Retinal pigment epithelial cell (primary cell): ENCODE measurements around the gene PRAC1.

Experiments
- DNase-seq: peaks from one replicate; pipeline ENCODE4 v3.0.0-alpha.2; 2010; ENCODE audit warnings: low read depth
- H3K4me3 ChIP-seq: 2 replicates; pipeline ENCODE4 v1.5.1; 2011; ENCODE audit warnings: mild to moderate bottlenecking, low read length, control low read depth, moderate library complexity
- TF ChIP-seq, protein P1 (sequence below): conservative IDR thresholded peaks from 2 replicates; pipeline ENCODE4 v1.5.1; 2011; ENCODE audit warnings: low read depth, low read length, control low read depth, inconsistent platforms

Gene PRAC1

DNA sequence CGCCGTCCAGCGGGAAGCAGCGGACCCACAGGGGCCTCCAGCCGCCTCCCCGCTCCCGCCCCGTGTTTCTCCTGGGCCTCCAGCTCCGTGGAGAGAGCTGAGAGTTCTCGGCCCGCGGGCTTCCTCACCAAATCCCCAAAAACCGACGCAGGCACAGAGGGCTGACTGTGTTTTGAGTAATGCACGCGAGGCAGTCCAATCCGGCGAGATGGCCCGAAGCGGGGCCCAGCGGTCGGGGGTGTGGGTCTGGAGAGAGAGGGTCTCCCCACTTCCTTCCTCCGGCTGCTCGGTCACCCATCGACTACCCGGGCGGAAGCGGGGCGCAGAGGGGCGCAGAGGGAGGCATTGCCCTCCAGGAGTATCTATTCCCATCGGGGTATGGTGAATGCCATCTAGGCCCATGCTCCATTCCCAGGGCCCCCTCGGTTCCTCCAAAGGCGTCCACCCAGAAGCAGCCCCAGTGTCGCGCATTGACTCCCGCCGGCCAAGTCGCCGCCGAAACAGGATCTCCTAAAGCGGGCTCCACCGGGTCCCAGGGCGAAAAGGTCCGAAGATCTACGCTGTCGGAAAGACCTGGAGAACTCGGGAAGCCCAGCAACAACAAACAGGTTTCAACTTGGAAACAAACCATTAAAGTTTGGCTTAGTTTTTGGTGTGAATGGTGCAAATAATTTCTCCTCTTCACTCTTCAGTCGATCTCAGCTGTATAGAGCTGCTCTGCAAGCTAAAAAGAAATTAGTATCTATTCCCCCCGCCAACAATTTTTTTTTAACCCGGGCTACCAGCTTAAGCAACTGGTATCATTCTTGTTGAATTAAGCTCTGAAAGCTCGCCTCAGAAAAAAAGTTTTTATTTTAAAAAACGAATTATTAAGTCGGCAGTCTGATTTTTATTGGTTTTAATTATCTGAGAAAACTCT is 25.4 kb upstream of the PRAC1 start:
- H3K4me3 ChIP-seq, result no peak overlapping the region
- TF ChIP-seq, protein P1, sequence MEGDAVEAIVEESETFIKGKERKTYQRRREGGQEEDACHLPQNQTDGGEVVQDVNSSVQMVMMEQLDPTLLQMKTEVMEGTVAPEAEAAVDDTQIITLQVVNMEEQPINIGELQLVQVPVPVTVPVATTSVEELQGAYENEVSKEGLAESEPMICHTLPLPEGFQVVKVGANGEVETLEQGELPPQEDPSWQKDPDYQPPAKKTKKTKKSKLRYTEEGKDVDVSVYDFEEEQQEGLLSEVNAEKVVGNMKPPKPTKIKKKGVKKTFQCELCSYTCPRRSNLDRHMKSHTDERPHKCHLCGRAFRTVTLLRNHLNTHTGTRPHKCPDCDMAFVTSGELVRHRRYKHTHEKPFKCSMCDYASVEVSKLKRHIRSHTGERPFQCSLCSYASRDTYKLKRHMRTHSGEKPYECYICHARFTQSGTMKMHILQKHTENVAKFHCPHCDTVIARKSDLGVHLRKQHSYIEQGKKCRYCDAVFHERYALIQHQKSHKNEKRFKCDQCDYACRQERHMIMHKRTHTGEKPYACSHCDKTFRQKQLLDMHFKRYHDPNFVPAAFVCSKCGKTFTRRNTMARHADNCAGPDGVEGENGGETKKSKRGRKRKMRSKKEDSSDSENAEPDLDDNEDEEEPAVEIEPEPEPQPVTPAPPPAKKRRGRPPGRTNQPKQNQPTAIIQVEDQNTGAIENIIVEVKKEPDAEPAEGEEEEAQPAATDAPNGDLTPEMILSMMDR, result no peak
- DNase-seq, result no peak

DNA sequence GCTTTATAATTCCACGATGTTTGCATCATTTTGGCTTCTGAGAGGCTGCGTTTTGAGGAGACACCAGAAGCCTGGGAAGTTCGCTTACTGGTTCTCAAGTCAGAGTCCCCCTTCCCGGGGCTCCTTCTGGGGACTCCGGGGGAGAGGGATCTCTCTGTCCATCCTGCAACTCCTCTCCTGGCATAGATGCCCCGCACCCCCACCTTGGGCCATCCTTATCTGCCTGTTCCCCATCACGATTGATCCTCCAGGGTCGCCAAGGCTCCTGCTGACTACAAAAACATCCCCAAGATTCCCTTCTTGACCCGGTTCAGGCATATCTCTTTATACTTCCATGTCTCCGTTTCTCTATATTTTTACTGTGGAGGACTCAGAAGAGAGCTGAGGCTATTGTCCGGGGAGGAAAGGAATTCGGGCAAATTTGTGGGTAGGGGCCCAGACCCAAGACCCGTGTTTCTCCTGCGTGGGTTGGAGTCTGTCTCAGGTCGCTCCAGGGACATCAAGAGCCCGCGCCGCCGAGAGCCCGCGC is 24.7 kb upstream of the PRAC1 start:
- TF ChIP-seq, protein P1, result no peak
- DNase-seq, result no peak
- H3K4me3 ChIP-seq, result no peak overlapping the region

DNA sequence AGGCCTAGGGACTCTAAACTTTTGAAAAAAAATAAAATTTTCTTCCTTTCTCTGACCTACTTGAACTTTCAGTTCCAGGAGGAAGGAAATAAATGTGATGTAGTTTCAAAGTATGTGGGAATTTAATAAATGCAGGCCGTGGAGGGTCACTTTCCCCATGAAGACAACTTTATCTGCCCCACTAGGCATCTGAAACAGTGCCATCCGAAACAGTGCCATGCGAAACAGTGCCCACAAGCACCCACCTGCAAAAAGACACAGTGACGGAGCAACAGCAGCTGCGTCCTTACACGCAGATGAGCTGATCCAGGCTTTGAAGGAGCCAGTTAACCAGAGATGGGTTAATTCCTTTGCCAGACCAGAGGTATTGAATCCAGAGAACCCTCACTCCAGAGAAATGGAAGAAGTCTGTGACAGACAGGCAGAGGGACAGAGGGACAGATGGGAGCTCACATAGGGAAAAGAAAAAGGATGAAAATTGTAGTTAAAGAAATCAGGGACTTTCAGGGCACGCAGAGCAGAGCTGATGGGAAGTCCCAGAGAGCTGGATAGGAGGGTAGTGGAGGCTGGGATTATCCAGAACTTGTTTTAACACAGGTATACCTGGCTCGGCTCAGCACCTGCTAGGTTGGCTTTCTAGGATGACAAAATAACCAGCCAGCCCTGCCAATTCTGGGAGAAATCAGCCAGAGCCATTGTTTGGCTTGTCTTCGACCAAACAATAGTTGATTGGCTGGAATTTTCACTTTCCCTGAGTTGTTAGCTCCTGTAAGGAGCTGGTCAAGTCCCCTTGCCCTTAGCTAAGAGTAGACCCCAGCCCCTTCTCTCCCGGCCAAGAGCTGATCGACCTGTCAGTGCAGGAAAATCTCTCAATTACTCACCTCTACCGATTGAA is 23.3 kb upstream of the PRAC1 start:
- TF ChIP-seq, protein P1, result no peak
- DNase-seq, result no peak
- H3K4me3 ChIP-seq, result no peak overlapping the region

DNA sequence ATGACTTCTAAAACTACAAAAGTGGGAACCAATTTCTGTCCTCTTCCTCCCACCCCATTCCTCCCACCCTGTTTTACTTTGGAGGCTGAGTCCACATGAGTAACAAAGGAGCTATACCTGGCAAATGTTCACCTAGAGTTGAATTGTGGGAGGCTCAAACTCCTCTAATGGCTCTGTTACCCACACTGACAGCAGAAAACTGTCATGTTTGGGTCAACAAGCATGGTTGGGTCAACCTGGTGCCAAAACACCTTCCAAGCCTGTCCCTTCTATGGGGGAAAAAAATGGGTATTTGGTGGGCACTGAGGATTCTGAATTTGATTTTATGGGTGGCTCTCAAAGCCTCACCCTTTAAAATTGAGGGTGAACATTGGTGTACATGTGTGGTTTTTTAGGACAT is 18.2 kb upstream of the PRAC1 start:
- no peak for DNase-seq
- TF ChIP-seq, protein P1, result no peak

DNA sequence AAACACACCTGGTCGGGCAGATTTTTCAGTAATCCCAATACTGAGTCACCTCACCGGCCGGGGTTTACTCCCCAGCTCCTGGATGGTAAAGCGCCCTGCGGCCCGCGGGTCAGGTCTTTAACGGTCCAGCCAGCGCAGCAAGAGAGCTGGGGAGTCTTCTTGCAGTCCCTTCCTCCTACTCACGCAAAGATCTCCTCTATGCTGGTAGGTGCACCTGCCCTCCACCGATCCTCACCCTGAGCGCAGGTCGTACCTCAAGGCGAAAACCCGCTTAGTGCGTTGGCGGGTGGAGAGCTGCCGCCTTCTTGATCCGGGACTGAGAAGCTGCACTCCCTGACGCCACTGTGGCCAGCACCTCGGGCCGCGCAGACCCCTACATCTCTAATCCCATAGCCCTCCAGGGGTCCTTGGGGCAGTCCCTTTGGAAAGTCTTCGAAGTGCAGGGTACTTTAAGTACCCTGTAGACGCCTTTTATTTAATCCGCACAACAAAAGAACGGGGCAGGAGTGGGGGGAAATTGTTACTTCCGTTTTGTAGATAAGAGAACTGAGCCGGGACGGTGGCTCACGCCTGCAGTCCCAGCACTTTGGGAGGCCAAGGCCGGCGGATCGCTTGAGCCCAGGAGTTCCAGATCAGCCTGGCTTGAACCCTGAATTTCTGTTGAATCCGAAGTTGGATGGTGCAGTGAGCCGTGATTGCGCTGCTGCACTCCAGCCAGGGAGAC is 16.6 kb upstream of the PRAC1 start:
- no peak overlapping the region for H3K4me3 ChIP-seq
- DNase-seq, result no peak

More for the DNA sequence above, 18.2 kb upstream of the PRAC1 start:
- no peak overlapping the region for H3K4me3 ChIP-seq

DNA sequence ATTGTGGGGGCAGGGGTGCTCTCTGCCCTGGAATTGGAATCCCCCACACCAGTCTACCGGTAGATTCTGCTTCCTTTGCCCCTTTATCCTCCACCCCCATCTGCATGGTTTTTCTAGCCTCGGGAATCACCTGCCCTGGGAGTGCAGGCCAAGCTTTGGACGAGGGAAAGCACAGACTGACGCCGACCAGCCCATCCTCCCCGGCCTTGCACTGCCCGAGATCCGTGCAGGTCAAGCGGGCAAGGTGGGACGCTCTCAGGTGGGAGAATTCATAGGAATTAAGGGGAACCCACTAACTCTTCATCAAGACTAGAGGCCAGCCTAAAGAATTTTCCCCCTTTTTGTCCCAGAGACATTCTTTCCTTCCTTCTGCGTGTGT is 16.1 kb upstream of the PRAC1 start:
- DNase-seq, result no peak
- H3K4me3 ChIP-seq, result no peak overlapping the region
- TF ChIP-seq, protein P1, result no peak

More for the DNA sequence above, 16.6 kb upstream of the PRAC1 start:
- TF ChIP-seq, protein P1, result no peak
